Stimulated activated CD8-positive, alpha-beta memory T cell treated with anti-CD3 and anti-CD28 coated beads, Interleukin-7, amount 100 ng/mL, for 24 hours (primary cell): ENCODE data around the gene EGR4.

Source experiments
- DNase-seq: peaks from one replicate; pipeline ENCODE4 v3.0.0-alpha.2; 2020; ENCODE audit warnings: low read depth

The EGR4 gene

GRCh38 chr2:73290049-73290839 is 3.1 kb downstream of the EGR4 start:
- no peak for DNase-seq

GRCh38 chr2:73289304-73289703 is 4.0 kb downstream of the EGR4 start:
- no peak for DNase-seq

GRCh38 chr2:73286134-73286655 is 7.2 kb downstream of the EGR4 start:
- DNase-seq = no peak

GRCh38 chr2:73285159-73285739 is 8.1 kb downstream of the EGR4 start:
- no peak for DNase-seq

DNA sequence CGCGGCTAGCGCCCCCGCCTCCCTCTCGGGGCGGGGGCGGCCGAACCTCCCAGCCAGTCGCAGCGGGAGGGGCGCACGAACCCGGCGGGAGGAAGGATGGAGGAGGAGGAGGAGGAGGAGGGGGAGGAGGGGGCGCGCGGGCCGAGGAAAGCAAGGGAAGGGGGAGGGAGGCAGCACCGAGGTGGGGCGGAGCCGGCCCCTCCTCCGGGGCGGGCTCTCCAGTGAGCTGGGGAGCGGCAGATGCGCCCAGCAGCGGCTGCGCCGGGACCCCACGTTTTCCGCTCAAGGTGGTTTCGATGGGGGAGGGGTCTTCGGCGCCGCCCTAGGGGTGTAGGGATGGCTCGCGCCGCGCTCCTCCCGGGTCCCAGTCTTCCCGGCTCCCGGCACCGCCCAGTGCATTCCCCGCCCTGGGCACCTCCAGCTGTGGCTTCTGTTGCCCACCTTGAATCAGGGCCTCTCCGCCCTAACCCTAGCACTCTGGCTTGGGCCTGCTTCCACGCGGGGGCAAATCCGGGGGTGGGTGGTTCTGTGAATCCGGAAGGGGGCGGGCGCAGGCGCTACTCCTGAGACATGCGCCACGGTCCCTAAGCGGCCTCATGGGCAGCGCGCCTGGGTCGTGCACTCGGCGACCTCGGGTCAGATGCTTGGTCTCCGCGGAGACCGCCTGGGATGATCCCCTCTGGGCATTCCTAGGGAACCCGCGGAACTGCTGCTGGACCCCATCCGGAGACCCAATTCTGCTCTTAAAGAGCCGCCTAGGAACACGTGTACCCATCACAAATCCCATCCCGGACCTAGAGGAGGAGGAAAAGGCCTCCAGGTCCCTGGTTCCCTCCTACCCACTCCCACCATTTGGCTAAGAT is 8.8 kb downstream of the EGR4 start, which contains the start of gene FBXO41:
Gene FBXO41 (minus strand): TSS at position 183 of the 863 bp plus-strand sequence. CDS start 14,848 bp downstream, outside the sequence.
- DNase-seq = peak; percentile 48

- no peak for DNase-seq
These were observed 9.6 kb downstream of the EGR4 start for GRCh38 chr2:73283545-73284295.

GRCh38 chr2:73282924-73283544 is 10.3 kb downstream of the EGR4 start:
- DNase-seq = no peak

- DNase-seq = no peak
These were observed 12.1 kb downstream of the EGR4 start for GRCh38 chr2:73281244-73281643.

DNA sequence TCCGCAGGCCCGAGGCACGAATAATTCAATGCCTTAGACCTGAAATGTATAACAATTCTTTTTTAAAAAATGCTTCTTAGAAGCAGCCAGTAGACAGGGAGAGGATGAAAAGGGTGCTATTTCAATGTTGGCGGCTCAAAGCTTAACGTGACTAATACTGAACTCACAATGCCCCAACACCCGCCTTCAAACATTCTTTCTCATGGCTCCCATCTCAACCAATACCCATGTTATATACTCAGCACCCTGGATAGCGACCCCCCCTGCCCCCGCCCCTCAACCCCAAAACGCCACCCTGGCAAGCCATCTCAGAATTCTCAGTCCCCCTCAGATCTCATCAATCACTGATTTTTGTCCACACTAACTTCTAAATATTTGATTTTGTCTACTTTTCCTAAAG is 13.5 kb downstream of the EGR4 start:
- no peak for DNase-seq

- no peak for DNase-seq
These were observed 21.1 kb downstream of the EGR4 start for GRCh38 chr2:73272270-73272669.

DNA sequence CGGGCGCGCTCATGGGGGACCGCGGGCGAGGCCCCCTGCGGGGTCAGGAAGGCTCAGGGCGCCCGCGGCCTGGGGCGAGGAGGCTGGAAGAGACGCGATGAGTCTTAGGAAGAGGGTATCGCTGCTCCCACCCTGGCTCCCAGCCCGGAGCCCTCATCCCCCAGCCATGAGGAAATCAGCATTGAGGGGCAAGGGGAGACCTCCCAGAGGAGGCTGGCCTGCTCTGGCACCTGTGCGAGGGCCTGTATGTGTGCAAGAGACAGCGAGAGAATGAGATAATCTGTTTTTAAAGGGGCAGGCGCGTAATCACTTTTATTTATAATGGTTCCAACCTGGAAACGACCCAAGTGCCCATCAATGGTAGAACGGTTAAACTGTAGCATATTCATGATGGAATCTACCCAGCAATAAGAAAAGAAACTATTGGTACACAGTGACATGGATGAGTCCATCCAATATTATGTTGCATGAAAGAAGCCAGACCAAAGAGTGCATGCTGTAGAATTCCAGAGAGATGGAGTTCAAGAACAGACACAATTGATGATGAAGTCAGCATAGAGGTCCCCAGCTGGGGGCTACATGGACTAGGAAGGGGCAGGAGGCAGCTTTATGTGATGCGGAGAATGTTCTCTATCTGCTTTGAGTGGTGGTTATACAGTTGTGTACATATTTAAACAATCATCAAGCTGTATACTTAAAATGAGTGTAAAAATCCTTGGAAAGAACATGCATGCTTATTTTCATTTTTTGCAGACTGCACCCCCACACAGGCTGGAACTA is 23.5 kb downstream of the EGR4 start:
- DNase-seq = no peak

DNA sequence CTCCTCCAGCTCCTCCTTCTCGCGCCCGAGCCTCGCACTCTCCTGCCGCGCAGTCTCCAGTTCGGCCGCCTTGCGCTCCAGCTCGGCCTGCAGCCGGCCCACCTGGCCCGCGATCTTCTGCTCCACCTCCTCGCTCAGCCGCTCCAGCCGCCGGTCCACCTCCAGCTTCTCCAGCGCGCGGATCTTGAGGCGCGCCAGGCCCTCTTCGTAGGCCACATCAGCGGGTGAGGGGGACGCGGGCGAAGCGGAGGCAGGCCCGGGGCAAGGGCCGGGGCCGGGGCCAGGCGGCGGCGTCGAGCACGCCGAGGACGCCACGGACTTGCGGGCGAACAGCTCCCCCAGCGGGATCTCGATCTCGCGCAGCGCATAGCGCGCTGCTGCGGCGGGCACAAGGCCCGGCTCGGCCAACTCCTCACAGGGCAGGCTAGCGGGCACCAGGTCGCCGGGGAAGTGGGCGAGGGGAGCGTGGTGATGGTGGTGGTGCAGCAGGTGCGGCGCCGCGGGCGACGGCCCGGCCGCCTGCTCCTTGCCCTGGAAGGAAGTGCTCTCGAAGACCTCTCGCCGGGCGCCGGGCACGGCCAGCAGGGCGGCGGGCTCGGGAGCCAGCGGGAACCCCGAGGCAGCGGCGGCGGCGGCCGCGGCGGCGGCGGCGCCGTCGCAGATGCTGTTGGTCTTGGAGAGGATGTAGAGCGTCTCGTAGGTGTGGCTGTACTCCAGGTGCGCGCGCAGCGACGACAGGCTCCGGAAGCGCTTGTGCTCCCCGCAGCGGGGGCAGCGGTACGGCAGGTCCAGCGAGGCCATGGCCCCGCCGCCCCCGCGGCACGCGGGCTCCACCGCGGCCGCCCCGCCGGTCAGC is 24.3 kb downstream of the EGR4 start:
- DNase-seq = no peak

DNA sequence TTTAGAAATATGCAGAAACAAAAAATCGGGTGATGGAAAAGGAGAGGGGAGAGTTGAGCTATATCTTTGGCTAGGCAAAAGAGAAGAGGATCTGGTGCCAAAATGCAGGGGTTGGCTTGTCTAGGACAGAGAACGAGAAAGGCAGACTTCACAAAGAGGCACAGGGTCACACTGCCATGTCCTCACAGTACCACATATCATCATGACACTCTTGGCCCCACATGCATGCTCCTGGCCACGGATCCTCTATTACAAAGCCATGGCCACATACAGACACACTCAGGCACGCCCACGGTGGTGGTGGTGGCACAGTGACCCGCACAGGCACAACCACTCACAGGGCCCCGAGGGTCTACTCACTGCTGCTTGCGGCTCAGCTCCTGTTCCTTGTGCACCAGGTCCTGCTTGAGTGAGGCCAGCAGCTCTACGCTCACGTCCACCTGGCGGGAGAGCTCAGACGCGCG is 24.9 kb downstream of the EGR4 start:
- no peak for DNase-seq

DNA sequence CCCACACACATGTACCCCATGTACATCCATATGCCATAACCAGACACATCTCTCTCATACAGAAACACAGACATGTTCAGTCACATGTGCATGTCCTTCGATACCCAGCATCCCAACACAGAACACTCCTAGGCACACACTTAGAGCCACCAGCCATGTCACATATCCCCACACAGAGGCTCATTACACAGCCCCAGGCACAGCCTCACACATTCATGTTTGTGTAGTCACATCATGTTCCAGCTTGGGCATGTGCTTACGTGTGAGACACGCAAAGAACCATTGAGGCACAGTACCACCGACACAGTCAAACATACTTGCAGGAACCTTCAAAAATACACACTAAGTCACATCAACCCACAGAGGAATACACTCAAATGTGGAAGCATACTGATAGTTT is 26.3 kb downstream of the EGR4 start:
- no peak for DNase-seq

DNA sequence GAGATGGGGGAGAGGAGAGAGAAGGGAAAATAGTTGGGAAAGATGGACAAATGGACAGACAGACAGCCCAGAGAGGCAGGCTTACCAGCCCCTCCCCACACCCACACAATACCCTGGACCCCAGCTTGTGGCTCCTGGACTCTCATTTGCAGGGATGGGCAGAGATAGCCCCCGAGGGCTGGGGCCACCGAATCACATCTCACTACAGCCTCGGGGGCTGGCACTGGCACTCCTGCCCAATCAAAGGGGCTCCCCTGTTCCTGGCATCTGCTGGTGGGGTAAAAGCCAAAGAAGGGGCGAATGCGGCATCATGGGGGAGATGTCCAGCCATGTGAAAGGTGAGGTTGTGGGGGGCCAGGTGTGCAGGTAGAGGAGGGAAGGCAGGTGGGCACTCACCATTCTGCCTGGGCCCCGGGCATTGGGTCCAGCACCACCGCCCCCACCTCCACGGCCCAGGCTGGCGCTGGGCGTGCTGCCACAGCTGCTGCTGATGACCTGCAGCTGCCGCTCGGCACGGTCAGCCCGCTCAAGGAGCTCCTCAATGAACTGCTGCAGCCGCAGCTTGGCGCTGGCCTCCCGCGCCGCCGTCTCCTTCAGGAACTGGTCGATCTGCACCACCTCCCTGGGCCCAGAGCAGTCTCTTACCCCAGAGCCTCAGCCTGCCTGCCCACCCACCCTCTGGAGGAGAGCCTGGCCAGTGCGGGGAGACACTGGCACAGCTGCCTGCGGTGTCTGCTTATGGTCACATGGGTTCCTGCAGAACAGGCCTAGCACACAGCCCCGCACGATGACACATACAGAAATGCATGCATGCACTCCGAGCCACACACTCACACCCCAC is 27.1 kb downstream of the EGR4 start:
- no peak for DNase-seq

GRCh38 chr2:73265298-73266060 is 27.9 kb downstream of the EGR4 start:
- no peak for DNase-seq

GRCh38 chr2:73264783-73265182 is 28.6 kb downstream of the EGR4 start:
- DNase-seq = no peak

- DNase-seq = no peak
These were observed 29.1 kb downstream of the EGR4 start for GRCh38 chr2:73264332-73264606.
